ENCODE measurements around the gene SOX8.

The SOX8 gene

GRCh38 chr16:1010815-1011214 is 29.2 kb downstream of the SOX8 start:
- TF ChIP-seq CTCF (IDR thresholded peaks at IDR 0.05; ENCODE audit: low read depth, low read length, missing control alignments), result no peak
- H3K4me3 ChIP-seq (replicated peaks; ENCODE audit: low read depth, low read length), result no peak overlapping the region
- no peak for DNase-seq (ENCODE audit: extremely low read depth, low read depth)

- TF ChIP-seq CTCF (IDR thresholded peaks at IDR 0.05; ENCODE audit: low read depth, low read length, missing control alignments), result no peak
- no peak for DNase-seq (ENCODE audit: extremely low read depth, low read depth)
- H3K4me3 ChIP-seq (replicated peaks; ENCODE audit: low read depth, low read length), result no peak overlapping the region
Measured at GRCh38 chr16:1011316-1012082, 29.9 kb downstream of the SOX8 start.

GRCh38 chr16:1012135-1012534 is 30.6 kb downstream of the SOX8 start:
- no peak for TF ChIP-seq CTCF (IDR thresholded peaks at IDR 0.05; ENCODE audit: low read depth, low read length, missing control alignments)
- no peak for DNase-seq (ENCODE audit: extremely low read depth, low read depth)
- H3K4me3 ChIP-seq (replicated peaks; ENCODE audit: low read depth, low read length), result no peak overlapping the region

GRCh38 chr16:1012722-1013592 is 31.4 kb downstream of the SOX8 start:
- no peak for DNase-seq (ENCODE audit: extremely low read depth, low read depth)
- no peak for TF ChIP-seq CTCF (IDR thresholded peaks at IDR 0.05; ENCODE audit: low read depth, low read length, missing control alignments)
- H3K4me3 ChIP-seq (replicated peaks; ENCODE audit: low read depth, low read length), result no peak overlapping the region

GRCh38 chr16:1013593-1013900 is 32.0 kb downstream of the SOX8 start:
- no peak for TF ChIP-seq CTCF (IDR thresholded peaks at IDR 0.05; ENCODE audit: low read depth, low read length, missing control alignments)
- DNase-seq (ENCODE audit: extremely low read depth, low read depth), result no peak
- no peak overlapping the region for H3K4me3 ChIP-seq (replicated peaks; ENCODE audit: low read depth, low read length)

GRCh38 chr16:1014221-1014620 is 32.7 kb downstream of the SOX8 start:
- DNase-seq (ENCODE audit: extremely low read depth, low read depth), result no peak
- TF ChIP-seq CTCF (IDR thresholded peaks at IDR 0.05; ENCODE audit: low read depth, low read length, missing control alignments), result no peak
- no peak overlapping the region for H3K4me3 ChIP-seq (replicated peaks; ENCODE audit: low read depth, low read length)

Data from HFF-Myc (cell line).